HG02852 (cell line): ENCODE measurements around the gene GAS7.

Source experiments
- ATAC-seq: cut with Tn5 transposase; IDR thresholded peaks from one replicate; pipeline ENCODE4 v1.9.1; 2021; ENCODE audit warnings: mild to moderate bottlenecking, moderate library complexity; ENCODE audit not compliant: unreplicated experiment

GAS7 gene

DNA sequence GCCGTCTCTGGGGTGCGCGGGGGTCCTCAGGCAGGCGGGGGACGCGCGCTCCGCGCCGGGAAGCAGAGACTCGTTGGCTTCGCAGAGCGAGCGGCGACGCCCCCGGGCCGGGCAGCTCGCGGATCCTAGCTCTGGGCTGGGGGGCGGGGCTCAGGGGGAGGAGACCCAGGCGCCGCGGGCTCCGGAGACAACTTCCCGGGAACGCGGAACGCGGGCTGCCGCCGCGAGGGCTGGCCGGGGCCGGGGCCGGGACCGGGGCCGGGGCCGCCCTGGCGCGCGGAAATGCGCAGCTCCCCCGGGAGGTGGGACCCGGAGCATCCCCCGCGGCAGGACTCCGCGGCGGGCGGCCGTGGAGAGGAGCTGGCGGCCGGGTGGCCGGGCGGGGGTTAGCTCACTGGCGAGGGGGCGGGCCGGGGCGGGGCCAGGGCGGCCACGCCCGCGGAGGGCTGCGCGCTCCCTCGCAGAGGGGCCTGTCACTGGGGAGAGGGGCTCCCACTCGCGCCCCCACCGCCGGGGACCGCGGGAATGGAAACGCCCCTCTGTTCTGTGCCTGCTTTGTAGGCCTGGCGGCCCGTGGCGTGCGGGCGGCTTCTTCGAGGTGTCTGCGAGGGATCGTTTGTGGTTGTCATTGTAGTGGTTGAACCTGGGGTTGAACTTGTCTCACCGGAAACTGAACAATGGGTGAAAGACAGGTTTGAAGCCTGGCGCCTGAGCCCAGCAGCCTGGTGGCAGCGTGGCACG lies at the start of gene GAS7:
TSS of gene GAS7 (minus strand) at position 98 of the 741 bp plus-strand sequence.
- ATAC-seq, result peak; percentile 50

DNA sequence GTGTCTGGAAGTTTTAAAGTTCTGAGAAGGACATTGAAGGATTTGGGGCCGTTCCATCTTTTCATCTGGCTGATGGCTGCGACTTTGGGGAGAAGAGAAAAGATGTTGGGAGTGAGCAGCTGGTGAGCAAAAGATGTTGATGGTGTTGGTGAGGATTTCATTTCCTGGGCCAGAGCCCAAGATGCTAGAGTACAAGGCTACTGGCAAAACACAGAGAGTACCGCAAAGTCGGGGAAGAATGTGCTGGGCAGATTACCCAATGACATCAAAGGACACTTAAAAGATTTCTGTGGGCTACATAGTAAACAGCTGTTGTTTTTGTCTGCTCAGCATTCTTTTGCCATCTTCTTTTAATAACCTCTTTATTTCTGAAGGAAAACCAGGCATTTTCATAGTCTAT lies 49.4 kb upstream of the GAS7 start:
- no peak for ATAC-seq

DNA sequence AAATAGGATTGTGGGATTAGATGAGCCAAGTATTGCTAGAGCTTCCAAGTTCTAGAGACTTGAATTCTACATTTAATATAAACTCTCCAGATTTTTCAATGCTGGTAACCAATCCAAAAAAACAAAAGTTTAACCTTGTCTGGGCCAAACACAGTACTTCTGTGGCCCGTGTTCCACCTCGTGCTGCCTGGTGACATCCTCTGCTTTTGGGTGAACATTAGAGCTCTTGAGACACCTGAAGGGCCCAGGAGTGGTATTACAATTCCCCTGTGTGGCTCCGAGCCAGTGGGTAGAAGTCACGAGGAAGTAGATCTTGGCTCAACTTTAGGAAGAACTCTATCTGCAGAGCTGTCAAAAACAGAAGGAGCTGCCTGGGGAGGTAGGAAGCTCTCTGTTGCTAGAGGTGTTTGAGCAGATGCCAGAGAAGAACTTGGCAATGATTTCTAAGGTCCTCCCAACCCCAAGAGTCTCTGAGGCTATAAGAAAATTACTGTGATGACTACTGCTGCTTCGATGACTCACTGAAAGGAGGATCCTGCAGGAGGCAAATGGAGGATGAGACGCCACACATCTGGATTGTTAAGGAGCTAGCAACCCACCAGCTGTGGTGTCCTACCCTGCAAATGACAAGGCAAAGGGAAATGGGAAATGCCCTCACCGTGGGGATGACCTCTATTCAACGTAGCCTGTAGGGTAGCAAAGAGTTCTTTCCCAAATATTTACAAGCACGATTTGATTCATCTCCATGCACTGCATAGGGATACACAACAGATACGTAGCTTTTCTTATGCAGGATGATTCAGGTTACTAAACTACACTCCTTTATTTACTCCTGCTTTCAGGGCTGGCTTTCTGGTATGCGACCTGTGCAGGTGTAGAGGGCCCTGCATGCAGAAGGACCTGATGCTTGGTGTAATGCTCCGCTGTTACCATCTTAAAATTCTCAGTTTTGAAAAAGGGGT lies 45.8 kb upstream of the GAS7 start:
- no peak for ATAC-seq

DNA sequence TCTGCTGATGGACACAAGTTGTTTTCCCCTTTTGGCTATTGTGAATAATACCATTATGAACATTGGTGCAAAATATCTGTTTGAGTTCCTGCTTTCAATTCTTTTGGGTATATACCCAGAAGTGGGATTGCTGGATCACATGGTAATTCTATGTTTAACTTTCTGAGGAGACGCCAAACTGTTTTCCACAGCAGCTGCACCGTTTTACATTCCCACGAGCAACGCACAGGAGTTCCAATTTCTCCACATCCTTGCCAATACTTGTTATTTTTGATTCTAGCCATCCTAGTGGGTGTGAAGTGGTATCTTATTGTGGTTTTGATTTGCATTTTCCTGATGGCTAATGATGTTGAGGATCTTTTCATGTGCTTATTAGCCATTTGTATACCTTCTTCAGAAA lies 43.4 kb upstream of the GAS7 start:
- no peak for ATAC-seq

DNA sequence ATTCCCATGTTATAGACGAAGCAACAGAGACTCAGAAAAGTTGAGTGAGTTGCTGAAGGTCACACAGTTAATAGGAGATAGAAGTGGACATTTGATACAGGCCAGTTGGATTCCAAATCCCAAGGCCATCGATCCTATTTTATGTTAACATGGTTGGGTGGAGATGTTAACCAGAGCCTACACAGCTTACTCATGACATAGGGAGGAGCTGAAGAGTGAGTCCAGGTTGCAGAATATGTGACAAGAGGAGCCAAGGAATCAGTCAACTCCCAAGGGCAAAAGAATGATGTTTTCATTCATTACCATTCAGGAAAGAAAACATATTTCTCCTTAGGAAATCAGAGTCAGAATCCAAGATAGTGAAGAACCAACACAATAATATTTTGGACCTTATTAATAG lies 40.3 kb upstream of the GAS7 start:
- ATAC-seq, result no peak

DNA sequence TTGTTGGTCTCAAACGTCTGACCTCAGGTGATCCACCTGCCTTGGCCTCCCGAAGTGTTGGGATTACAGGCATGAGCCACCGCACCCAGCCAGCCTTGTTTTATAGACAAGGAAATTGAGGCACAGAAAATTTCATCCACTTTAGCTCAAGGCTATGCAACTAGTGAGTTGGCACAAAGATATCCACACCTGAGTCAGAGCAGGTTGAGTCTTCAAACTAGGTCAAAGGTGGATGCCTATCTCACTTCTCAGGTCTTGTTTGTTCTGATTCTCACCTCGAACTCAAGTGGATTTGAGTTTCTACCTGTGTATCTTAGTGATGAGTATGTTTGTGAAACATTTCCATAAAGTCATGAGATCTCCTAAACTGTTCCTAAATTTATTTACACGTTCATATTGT lies 35.6 kb upstream of the GAS7 start:
- ATAC-seq, result no peak

DNA sequence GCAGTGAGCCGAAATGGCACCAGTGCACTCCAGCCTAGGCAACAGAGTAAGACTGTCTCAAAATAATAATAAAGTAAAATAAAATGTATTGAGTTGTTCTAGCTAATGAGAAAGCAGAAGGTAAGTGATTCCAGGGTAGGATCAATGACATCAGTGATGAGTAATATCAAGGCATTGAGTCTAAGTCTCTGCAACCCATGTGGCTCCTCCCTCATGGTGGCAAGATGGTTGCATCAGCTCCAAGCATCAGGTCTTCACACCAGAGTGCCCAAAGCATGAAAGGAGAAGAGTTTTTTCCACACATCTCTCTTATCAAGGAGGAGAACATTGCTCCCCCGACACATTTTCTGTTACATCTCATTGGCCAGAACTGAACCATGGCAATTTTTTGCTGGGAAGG lies 34.8 kb upstream of the GAS7 start:
- ATAC-seq, result no peak

DNA sequence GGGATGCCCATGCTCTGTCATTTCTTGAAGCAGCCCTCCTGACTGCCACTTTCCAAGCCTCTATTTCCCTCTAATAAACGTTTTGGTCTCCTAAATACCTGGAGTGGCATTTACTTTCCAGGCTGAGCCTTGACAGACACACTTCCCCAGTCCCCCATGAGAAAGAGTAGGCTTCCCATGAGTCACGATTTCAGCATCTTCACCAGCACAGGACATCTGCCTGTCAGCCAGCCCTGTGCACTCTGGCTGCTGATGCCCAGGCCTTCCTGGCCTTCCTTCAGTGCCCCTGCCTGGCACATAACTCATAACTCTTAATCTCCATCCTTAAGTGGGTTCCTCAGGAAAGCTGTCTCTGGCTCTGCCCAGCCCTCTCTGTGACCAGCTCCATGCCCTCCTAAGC lies 30.8 kb upstream of the GAS7 start:
- no peak for ATAC-seq

DNA sequence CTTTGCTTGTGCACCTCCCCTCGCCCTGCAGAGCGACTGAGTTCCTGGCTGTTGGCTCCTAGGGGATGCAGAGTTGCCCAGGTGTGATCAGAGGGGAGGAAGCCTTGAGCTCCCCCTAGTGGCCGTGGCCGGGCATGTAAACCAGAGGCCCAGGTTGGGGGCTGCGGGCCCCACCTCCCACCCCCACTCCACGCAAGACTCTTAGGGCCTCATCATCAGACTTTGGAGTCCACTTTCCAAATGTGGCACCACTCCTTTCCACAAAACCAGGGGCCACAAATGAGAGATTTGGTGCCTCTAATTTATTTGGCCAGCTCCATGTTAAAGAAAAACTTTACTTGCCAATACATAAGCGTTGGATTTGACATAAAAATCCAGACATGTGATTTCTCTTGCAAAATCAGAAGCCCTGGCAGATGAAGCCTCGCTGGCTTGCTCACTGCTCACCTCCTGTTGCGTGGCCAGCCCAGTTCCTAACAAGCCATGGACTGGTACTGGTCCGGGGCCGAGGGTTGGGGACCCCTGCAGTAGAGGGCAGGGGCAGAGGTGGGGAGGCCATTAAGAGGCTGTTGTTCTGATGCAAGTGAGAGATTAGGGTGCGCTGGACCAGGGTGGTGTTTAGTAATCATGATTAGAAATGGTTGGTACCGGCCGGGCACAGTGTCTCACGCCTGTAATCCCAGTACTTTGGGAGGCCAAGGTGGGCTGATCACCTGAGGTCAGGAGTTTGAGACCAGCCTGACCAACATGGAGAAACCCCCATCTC lies 28.7 kb upstream of the GAS7 start:
- no peak for ATAC-seq

DNA sequence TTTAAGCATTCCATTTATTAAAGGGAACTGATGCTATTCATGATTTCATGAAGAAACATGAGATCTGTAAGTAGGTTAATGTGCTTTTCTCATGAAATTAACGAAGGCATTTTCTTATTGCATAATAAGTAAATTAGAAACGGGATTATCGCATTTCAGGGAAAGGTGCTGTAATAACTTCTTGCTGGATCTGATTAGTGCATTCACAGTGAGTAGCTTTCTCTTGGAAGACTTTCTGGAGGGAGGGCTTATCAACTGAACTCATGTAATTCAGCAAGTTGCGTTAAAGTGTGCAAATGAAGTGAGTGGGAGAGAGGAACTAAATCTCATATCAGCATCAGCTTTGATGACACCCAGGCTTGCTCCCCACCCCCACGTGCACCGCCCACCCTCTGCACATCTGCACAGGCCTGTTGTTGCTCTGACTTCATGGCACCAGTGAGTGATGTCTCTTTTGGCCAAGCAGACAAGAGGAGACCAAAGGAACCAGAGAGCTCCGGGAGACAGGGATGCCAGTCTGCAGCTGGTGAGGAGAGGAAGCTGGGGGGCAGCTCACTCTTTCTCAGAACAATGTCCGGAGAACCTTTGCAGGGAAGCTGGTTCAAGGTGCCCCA lies 26.3 kb upstream of the GAS7 start:
- ATAC-seq, result no peak

DNA sequence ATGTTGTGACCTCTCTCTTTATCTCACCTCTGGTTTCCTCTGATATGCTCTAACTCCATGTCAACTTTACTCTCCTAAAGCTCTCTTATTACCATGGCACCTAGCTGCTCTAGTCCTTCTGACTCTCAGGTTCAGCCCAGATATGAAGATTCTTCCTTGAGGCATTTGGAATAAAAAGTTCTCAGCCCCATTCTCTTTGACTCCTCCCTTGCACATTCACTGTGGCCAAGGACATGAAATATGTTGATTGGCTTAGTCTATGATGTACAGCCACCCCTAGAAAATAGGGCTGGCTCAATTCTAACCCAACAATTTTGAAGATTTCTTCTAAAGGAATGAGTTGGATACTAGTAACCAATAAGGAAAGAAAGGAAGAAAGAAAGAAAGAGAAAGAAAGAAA lies 20.8 kb upstream of the GAS7 start:
- ATAC-seq, result no peak

DNA sequence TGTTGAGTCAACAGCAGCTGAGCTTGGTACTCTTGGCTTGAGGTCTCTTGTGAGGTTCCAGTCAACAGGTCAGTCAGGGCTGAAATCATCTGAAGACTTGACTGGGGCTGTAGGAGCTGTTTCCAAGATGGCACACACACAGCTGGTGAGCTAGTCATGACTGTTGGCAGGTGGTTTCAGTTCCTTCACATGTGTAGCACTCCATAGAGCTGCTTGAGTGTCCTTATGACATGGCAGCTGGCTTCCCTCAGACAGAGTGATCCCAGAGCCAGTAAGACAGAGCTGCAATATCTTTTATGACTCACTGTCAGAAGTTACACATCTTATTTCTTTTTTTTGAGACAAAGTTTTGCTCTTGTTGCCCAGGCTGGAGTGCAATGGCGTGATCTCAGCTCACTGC lies 19.5 kb upstream of the GAS7 start:
- ATAC-seq, result no peak

DNA sequence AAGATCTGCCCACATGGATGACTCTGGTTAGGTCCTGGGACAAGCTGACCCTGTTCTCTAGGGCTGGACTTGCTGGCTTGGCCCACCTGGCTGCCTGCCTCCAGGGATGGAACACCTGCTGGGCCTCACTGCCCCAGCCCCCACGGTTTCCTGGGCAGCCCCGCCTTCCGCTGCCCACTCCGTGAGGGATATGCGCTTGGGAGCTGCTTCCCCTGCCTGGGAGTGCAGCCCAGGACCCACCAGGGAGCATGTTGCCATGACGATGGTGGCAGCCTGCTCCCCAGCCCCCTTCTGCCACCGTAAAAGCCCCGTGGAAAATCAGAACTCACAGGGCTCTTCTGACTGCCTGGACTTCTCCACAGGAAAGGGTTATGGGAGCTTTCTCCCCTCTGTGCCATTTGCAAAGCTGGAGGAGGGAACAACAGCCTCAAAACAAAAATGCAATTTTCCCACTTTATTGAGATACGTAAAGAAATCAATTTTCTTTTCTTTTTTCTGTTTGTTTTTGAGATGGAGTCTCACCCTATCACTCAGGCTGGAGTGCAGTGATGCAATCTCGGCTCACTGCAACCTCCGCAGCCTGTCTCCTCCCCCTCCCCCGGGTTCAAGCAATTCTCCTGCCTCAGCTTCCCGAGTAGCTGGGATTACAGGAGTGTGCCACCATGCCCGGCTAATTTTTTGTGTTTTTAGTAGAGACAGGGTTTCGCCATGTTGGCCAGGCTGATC lies 18.0 kb upstream of the GAS7 start:
- ATAC-seq, result no peak

DNA sequence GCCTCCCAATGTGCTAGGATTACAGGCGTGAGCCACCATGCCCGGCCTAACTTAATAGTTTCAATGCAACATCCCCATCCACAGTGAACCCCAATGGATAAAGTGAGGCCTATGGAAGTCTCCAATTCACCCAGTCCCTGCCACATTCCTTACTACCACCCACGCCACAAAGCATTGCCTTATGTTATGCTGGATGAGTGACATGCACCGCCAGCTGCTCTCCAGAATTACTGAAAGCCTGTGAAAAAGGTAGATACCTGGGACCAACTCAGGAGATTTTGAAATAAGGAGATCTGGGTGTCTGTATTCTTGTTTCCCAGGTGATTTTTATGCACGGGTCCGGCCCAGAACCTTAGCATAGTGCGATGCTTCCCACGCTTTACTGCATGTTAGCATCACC lies 16.9 kb upstream of the GAS7 start:
- no peak for ATAC-seq

DNA sequence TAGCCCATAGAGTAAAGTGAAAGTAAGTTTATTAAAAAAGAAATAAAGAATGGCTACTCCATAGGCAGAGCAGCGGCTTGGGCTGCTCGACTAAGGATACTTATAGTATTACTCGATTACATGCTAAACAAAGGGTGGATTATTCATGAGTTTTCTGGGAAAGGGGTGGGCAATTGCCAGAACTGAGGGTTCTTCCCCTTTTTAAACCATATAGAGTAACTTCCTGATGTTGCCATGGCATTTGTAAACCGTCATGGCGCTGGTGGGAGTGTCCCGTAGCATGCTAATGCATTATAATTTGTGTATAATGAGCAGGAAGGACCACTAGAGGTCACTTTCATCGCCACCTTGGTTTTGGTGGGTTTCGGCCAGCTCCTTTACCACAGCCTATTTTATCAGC lies 13.3 kb upstream of the GAS7 start:
- ATAC-seq, result no peak

DNA sequence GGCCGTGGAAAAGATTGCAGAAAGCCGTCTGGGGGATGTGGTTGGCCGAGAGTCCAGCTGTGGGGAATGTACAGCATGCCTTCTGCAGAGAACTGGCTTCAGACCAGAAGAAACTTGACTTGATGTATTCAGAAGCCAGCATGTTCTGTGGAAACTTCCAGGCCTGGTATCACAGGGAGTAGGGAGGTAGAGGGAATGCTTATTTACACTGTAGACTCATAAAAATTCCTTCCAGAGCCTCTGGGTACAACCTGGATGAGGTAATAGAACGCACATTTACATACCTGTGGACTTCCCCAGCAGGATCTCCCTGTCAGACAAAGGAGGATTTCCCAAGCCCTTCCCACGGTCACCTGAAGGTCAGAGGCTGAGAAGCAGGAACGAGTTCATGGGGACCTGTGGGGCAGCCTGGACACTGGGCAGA lies 11.8 kb upstream of the GAS7 start:
- no peak for ATAC-seq

DNA sequence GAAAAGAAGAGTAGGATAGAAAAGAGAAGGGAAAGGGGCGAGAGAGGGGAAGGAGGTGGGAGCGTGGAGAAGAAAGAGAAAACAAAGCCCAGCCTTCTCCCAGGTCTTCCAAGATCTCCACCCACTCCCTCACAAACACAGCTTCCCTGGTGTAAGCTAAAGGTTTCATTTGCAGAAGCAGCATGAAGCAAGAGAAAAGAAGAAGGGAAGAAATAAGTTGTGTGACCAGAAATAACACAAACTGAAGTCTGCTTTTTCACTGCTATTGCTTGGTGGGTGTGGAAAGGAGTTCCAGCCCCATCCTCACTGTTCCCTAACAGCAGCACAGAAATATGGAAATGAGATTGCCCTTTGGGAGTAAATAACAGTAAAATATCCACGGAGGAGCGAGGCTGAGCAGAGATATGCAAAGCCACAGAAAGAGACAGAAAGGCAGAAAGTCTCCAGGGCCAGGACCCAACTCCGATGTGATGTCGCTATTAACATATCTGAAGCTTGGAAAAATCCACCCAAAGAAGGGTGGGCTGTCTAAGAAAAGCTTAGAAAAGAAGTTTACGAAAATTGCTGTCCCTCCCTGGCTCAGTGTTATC lies 10.3 kb upstream of the GAS7 start:
- ATAC-seq, result no peak

DNA sequence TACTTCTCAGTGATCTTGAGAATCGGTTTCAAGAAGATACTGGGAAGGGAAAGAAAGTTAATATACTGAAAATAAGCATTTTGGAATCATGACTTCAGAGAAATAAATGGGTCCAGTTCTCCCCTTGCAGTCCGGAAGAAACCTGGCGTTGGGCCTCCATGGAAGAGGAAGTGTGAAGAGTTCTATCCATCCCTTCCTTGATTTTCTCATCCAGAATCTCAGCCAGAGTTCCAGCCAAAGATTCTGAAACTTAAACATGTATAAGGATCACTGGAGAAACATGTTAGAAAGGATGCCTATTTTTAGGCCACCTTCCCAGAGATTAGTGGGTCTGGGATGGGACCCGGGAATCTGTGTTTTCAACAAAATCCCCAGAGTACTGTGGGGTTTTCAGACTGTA lies 8.7 kb upstream of the GAS7 start:
- no peak for ATAC-seq

DNA sequence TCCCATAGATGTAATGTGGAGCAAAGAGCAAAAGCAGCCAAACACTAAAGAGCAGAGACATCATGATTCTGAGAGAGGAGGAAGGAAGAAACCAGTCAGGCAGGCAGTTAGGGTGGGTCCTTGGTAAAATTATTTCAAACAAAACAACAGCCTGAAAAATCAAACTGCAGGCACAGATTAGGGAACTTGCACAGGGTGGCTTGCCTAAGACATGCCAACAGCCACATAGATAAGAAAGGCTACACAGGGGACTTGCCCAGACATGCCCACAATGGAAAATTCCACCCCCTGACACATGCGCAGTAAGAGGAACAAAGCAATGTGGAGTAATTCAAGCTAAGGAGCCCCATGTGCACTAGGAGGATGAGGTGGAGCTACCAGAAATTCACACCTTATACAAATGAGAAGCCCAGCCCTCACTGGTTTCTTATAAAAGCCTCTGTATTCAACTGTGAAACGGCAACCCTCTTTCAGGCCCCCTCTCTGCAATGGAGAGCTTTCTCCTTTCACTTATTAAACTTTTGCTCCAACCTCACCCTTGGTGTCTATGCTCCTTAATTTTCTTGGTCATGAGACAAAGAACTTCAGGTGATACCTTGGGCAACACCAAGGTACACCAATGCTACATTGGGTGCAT lies 7.3 kb upstream of the GAS7 start:
- no peak for ATAC-seq
